DND-41 (cell line): Measurements from ENCODE around the gene POU3F2.

ENCODE experiments used
- ATAC-seq: fragments of 200-7000 bp; cut with Tn5 transposase; 3 replicates; pipeline ENCODE4 v1.9.1; 2021; ENCODE audit warnings: low read depth; ENCODE audit not compliant: insufficient read depth
- DNase-seq: peaks from one replicate; pipeline ENCODE4 v3.0.0-alpha.2; 2020
- H2AFZ ChIP-seq: 2 replicates; pipeline ENCODE4 v1.6.0; 2012; ENCODE audit warnings: low read depth, low read length
- H3K27ac ChIP-seq: 2 replicates; pipeline ENCODE4 v1.5.1; 2012; ENCODE audit warnings: low read length, inconsistent platforms
- H3K27me3 ChIP-seq: fragments of 200-600 bp; sonication (generic); 2 replicates; pipeline ENCODE4 v1.6.0; 2012; ENCODE audit warnings: low read length, mild to moderate bottlenecking, inconsistent platforms; ENCODE audit not compliant: insufficient read depth, poor library complexity
- H3K36me3 ChIP-seq: 2 replicates; pipeline ENCODE4 v1.5.1; 2012; ENCODE audit warnings: low read length, inconsistent platforms; ENCODE audit not compliant: insufficient read depth
- H3K4me1 ChIP-seq: 2 replicates; pipeline ENCODE4 v1.5.1; 2012; ENCODE audit warnings: mild to moderate bottlenecking, low read length; ENCODE audit not compliant: insufficient read depth
- H3K4me2 ChIP-seq: 2 replicates; pipeline ENCODE4 v1.6.0; 2012; ENCODE audit warnings: mild to moderate bottlenecking, moderate library complexity, low read length, inconsistent platforms; ENCODE audit not compliant: insufficient read depth
- H3K4me3 ChIP-seq, 2 experiments: fragments of 200-600 bp in 1 of 2; shearing (Covaris generic) in 1 of 2; 2 replicates each; pipeline ENCODE4 v1.5.1; 2012 to 2016; ENCODE audit warnings: inconsistent platforms in 2 of 2, low read length in 2 of 2, mild to moderate bottlenecking in 2 of 2, low read depth in 1 of 2, moderate library complexity in 1 of 2
- H3K79me2 ChIP-seq: 2 replicates; pipeline ENCODE4 v1.6.0; 2012; ENCODE audit warnings: low read length, inconsistent platforms; ENCODE audit not compliant: insufficient read depth
- H3K9ac ChIP-seq: 2 replicates; pipeline ENCODE4 v1.6.0; 2012; ENCODE audit warnings: low read depth, mild to moderate bottlenecking, inconsistent platforms, low read length, moderate library complexity
- H3K9me3 ChIP-seq: 2 replicates; pipeline ENCODE4 v1.5.1; 2012; ENCODE audit warnings: low read length, moderate library complexity, mild to moderate bottlenecking, inconsistent platforms; ENCODE audit not compliant: insufficient read depth, severe bottlenecking
- H4K20me1 ChIP-seq: 2 replicates; pipeline ENCODE4 v1.6.0; 2012; ENCODE audit warnings: low read length; ENCODE audit not compliant: insufficient read depth
- EZH2 ChIP-seq: IDR thresholded peaks from 3 replicates; pipeline ENCODE4 v1.6.1; 2012; ENCODE audit warnings: borderline replicate concordance, low read depth, mild to moderate bottlenecking, moderate library complexity, low read length, inconsistent platforms; ENCODE audit not compliant: severe bottlenecking
- TF ChIP-seq, protein P1 (sequence below): IDR thresholded peaks from 2 replicates; pipeline ENCODE4 v1.5.1; 2012; ENCODE audit warnings: borderline replicate concordance, low read length, moderate library complexity, mild to moderate bottlenecking; ENCODE audit not compliant: poor library complexity, severe bottlenecking; ENCODE audit errors: extremely low read depth

POU3F2 gene

DNA sequence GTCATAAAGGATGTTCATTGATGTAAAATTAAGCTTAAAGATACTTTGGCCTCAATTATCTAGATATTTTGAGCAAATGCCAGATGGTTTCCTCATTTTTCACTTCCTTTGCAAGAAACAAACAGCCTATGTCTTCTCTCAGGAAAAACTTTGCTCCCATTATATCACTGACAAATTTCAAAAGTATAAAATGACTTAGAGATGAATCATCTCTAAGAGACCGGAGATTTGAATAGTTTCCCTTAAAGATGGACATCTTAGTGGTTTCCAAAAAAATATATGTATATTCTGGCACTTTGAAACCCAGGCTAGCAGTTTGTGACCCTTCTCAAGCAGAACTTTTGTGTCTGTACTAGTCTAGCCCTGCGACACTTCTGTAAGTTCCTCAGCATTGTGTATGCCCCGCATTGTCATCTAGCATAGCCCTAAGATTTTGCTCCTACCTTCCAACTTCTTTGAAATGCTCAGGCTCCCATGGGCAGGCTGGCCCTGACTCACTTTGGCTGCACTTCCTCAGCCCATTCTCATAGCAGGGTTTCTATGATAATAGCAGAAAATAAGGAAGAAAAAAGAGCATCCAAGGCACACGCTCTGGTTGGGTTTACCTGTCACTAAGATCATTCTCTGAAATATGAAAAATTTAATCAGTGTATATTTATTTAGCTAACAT lies 25.7 kb upstream of the POU3F2 start:
- H2AFZ ChIP-seq = no peak overlapping the region
- no peak overlapping the region for H3K4me3 ChIP-seq
- H3K36me3 ChIP-seq = no peaks in the 10 kb centered on the region
- no peaks in the 10 kb centered on the region for H3K4me1 ChIP-seq
- TF ChIP-seq, protein P1, sequence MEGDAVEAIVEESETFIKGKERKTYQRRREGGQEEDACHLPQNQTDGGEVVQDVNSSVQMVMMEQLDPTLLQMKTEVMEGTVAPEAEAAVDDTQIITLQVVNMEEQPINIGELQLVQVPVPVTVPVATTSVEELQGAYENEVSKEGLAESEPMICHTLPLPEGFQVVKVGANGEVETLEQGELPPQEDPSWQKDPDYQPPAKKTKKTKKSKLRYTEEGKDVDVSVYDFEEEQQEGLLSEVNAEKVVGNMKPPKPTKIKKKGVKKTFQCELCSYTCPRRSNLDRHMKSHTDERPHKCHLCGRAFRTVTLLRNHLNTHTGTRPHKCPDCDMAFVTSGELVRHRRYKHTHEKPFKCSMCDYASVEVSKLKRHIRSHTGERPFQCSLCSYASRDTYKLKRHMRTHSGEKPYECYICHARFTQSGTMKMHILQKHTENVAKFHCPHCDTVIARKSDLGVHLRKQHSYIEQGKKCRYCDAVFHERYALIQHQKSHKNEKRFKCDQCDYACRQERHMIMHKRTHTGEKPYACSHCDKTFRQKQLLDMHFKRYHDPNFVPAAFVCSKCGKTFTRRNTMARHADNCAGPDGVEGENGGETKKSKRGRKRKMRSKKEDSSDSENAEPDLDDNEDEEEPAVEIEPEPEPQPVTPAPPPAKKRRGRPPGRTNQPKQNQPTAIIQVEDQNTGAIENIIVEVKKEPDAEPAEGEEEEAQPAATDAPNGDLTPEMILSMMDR = no peak
- TF ChIP-seq EZH2 = no peak
- H3K27me3 ChIP-seq = no peaks in the 10 kb centered on the region
- no peak for DNase-seq
- no peak overlapping the region for H3K4me2 ChIP-seq
- no peaks in the 10 kb centered on the region for H4K20me1 ChIP-seq
- H3K27ac ChIP-seq = no peak overlapping the region
- no peak overlapping the region for H3K9ac ChIP-seq
- H3K79me2 ChIP-seq = no peaks in the 10 kb centered on the region
- no peaks in the 10 kb centered on the region for H3K9me3 ChIP-seq
- ATAC-seq = no peak

DNA sequence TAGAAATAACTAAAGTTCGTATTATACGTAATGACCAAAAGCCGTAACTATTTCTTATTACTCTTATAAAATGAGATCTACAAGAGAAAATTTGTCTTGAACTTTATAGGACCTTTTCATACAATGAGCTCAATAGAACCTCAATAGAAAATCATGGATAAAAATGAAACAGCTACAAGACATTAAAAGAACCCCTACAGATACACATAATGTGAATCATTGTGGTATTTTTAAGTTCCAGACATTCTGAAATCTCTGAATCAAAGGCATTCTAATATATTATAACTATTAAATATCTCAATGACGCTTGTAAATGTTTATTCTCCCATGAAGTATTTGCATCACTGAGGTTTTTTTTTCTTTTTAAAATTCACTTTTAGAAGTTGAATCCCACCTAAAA lies 22.2 kb upstream of the POU3F2 start:
- DNase-seq (no peak), ATAC-seq (no peak)
- Histone ChIP-seq H3K4me1 (no peaks in the 10 kb centered on the region), H2AFZ (no peak overlapping the region), H3K9ac (no peak overlapping the region), H3K4me3 (no peak overlapping the region), H3K79me2 (no peaks in the 10 kb centered on the region), H3K9me3 (no peaks in the 10 kb centered on the region), H3K27me3 (no peaks in the 10 kb centered on the region), H4K20me1 (no peaks in the 10 kb centered on the region), H3K4me2 (no peak overlapping the region), H3K27ac (no peak overlapping the region), H3K36me3 (no peaks in the 10 kb centered on the region)
- TF ChIP-seq, protein P1 = no peak
- no peak for TF ChIP-seq EZH2

DNA sequence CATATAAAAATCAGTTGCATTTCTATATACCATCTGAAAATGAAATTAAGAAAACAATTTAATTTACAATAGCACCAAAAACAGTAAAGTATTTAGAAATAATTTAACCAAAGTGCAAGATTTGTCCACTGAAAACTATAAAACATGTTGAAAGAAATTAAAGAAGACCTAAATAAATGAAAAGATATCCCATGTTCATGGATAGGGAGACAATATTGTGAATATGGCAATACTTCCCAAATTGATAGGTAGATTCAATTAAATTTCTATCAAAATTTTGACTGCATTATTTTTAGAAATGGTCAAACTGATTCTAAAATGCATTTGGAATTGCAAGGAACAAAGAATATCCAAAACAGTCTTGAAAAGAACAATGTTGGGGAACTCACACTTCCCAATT lies 17.6 kb upstream of the POU3F2 start:
- H3K79me2 ChIP-seq = no peaks in the 10 kb centered on the region
- no peak overlapping the region for H2AFZ ChIP-seq
- H3K9ac ChIP-seq = no peak overlapping the region
- no peaks in the 10 kb centered on the region for H3K36me3 ChIP-seq
- no peak overlapping the region for H3K27ac ChIP-seq
- H3K9me3 ChIP-seq = no peaks in the 10 kb centered on the region
- ATAC-seq = no peak
- no peaks in the 10 kb centered on the region for H3K27me3 ChIP-seq
- H3K4me3 ChIP-seq = no peak overlapping the region
- H4K20me1 ChIP-seq = no peaks in the 10 kb centered on the region
- H3K4me2 ChIP-seq = no peak overlapping the region
- no peaks in the 10 kb centered on the region for H3K4me1 ChIP-seq
- DNase-seq = no peak
- no peak for TF ChIP-seq EZH2
- TF ChIP-seq, protein P1 = no peak
